ENCODE results near the gene FOXO6. TPM values are rescaled to one million over a fixed set of nuclear protein-coding genes. Genes with fewer than 3 reads are reported as not detected.
A peak's percentile ranks its signal among the peaks of the same experiment; 100 is the strongest.

FOXO6 gene
- total RNA-seq, 1 donor from 2014 or later, result 2.6 TPM

- Histone ChIP-seq H3K4me3 (ENCODE audit: low read length in 3 of 3) (peak overlapping the region; percentile 40 to 49 (median 43)), H3K9me3 (ENCODE audit: control insufficient read depth in 3 of 3, low read length in 3 of 3) (no peaks in the 10 kb centered on the region), H3K27me3 (ENCODE audit: control insufficient read depth in 3 of 3, insufficient read depth in 3 of 3, low read length in 3 of 3) (peaks cover 0 to 6% (median 0%) of the 10 kb centered on the region in 3 donors), H3K9ac (ENCODE audit: low read depth in 1 of 3, low read length in 3 of 3) (peak overlapping the region; percentile 43 to 62 (median 45)), H3K36me3 (ENCODE audit: control insufficient read depth in 3 of 3, insufficient read depth in 3 of 3, low read length in 3 of 3) (no peaks in the 10 kb centered on the region), H3K4me1 (ENCODE audit: control insufficient read depth in 3 of 3, insufficient read depth in 3 of 3, low read length in 3 of 3) (peaks cover 23 to 41% (median 36%) of the 10 kb centered on the region in 3 donors), H3K27ac (ENCODE audit: low read depth, low read length) (peak overlapping the region; percentile 66)
Measured at GRCh38 chr1:41382480-41383090, 21.4 kb downstream of the FOXO6 start.

- peak overlapping the region in 1 of 3 donors; percentile 43 for H3K4me3 ChIP-seq (ENCODE audit: low read length in 3 of 3)
- no peaks in the 10 kb centered on the region for H3K9me3 ChIP-seq (ENCODE audit: control insufficient read depth in 3 of 3, low read length in 3 of 3)
- peak overlapping the region; percentile 66 for H3K27ac ChIP-seq (ENCODE audit: low read depth, low read length)
- H3K27me3 ChIP-seq (ENCODE audit: control insufficient read depth in 3 of 3, insufficient read depth in 3 of 3, low read length in 3 of 3), result peaks cover 0 to 6% (median 0%) of the 10 kb centered on the region in 3 donors
- no peaks in the 10 kb centered on the region for H3K36me3 ChIP-seq (ENCODE audit: control insufficient read depth in 3 of 3, insufficient read depth in 3 of 3, low read length in 3 of 3)
- peak overlapping the region in 1 of 3 donors; percentile 45 for H3K9ac ChIP-seq (ENCODE audit: low read depth in 1 of 3, low read length in 3 of 3)
- peaks cover 29 to 48% (median 42%) of the 10 kb centered on the region in 3 donors for H3K4me1 ChIP-seq (ENCODE audit: control insufficient read depth in 3 of 3, insufficient read depth in 3 of 3, low read length in 3 of 3)
Measured at GRCh38 chr1:41383094-41383852, 22.0 kb downstream of the FOXO6 start.

- no peak overlapping the region for H3K27ac ChIP-seq (ENCODE audit: low read depth, low read length)
- peaks cover 0 to 6% (median 0%) of the 10 kb centered on the region in 3 donors for H3K27me3 ChIP-seq (ENCODE audit: control insufficient read depth in 3 of 3, insufficient read depth in 3 of 3, low read length in 3 of 3)
- H3K36me3 ChIP-seq (ENCODE audit: control insufficient read depth in 3 of 3, insufficient read depth in 3 of 3, low read length in 3 of 3), result no peaks in the 10 kb centered on the region
- peaks cover 36 to 49% (median 44%) of the 10 kb centered on the region in 3 donors for H3K4me1 ChIP-seq (ENCODE audit: control insufficient read depth in 3 of 3, insufficient read depth in 3 of 3, low read length in 3 of 3)
- H3K9me3 ChIP-seq (ENCODE audit: control insufficient read depth in 3 of 3, low read length in 3 of 3), result no peaks in the 10 kb centered on the region
- H3K9ac ChIP-seq (ENCODE audit: low read depth in 1 of 3, low read length in 3 of 3), result no peak overlapping the region
- no peak overlapping the region for H3K4me3 ChIP-seq (ENCODE audit: low read length in 3 of 3)
Measured at GRCh38 chr1:41384579-41384978, 23.3 kb downstream of the FOXO6 start.

GRCh38 chr1:41385398-41386195 is 24.4 kb downstream of the FOXO6 start:
- H3K9ac ChIP-seq (ENCODE audit: low read depth in 1 of 3, low read length in 3 of 3), result peak overlapping the region in 1 of 3 donors; percentile 33
- H3K36me3 ChIP-seq (ENCODE audit: control insufficient read depth in 3 of 3, insufficient read depth in 3 of 3, low read length in 3 of 3), result no peaks in the 10 kb centered on the region
- H3K4me1 ChIP-seq (ENCODE audit: control insufficient read depth in 3 of 3, insufficient read depth in 3 of 3, low read length in 3 of 3), result peaks cover 26 to 39% (median 34%) of the 10 kb centered on the region in 3 donors
- no peak overlapping the region for H3K4me3 ChIP-seq (ENCODE audit: low read length in 3 of 3)
- no peak overlapping the region for H3K27ac ChIP-seq (ENCODE audit: low read depth, low read length)
- H3K27me3 ChIP-seq (ENCODE audit: control insufficient read depth in 3 of 3, insufficient read depth in 3 of 3, low read length in 3 of 3), result peaks cover 0 to 6% (median 0%) of the 10 kb centered on the region in 3 donors
- H3K9me3 ChIP-seq (ENCODE audit: control insufficient read depth in 3 of 3, low read length in 3 of 3), result no peaks in the 10 kb centered on the region

GRCh38 chr1:41386196-41386663 is 25.0 kb downstream of the FOXO6 start:
- H3K4me3 ChIP-seq (ENCODE audit: low read length in 3 of 3), result no peak overlapping the region
- peaks cover 23 to 32% (median 32%) of the 10 kb centered on the region in 3 donors for H3K4me1 ChIP-seq (ENCODE audit: control insufficient read depth in 3 of 3, insufficient read depth in 3 of 3, low read length in 3 of 3)
- no peak overlapping the region for H3K27ac ChIP-seq (ENCODE audit: low read depth, low read length)
- no peaks in the 10 kb centered on the region for H3K36me3 ChIP-seq (ENCODE audit: control insufficient read depth in 3 of 3, insufficient read depth in 3 of 3, low read length in 3 of 3)
- H3K9me3 ChIP-seq (ENCODE audit: control insufficient read depth in 3 of 3, low read length in 3 of 3), result no peaks in the 10 kb centered on the region
- H3K27me3 ChIP-seq (ENCODE audit: control insufficient read depth in 3 of 3, insufficient read depth in 3 of 3, low read length in 3 of 3), result peaks cover 0 to 6% (median 0%) of the 10 kb centered on the region in 3 donors
- peak overlapping the region in 1 of 3 donors; percentile 33 for H3K9ac ChIP-seq (ENCODE audit: low read depth in 1 of 3, low read length in 3 of 3)

GRCh38 chr1:41387667-41388091 is 26.4 kb downstream of the FOXO6 start:
- no peaks in the 10 kb centered on the region for H3K9me3 ChIP-seq (ENCODE audit: control insufficient read depth in 3 of 3, low read length in 3 of 3)
- no peak overlapping the region for H3K4me3 ChIP-seq (ENCODE audit: low read length in 3 of 3)
- peak overlapping the region in 2 of 3 donors; percentile 33 to 40 for H3K9ac ChIP-seq (ENCODE audit: low read depth in 1 of 3, low read length in 3 of 3)
- peaks cover 0 to 6% (median 0%) of the 10 kb centered on the region in 3 donors for H3K27me3 ChIP-seq (ENCODE audit: control insufficient read depth in 3 of 3, insufficient read depth in 3 of 3, low read length in 3 of 3)
- H3K27ac ChIP-seq (ENCODE audit: low read depth, low read length), result no peak overlapping the region
- H3K36me3 ChIP-seq (ENCODE audit: control insufficient read depth in 3 of 3, insufficient read depth in 3 of 3, low read length in 3 of 3), result no peaks in the 10 kb centered on the region
- H3K4me1 ChIP-seq (ENCODE audit: control insufficient read depth in 3 of 3, insufficient read depth in 3 of 3, low read length in 3 of 3), result peaks cover 30 to 41% (median 40%) of the 10 kb centered on the region in 3 donors

- Histone ChIP-seq H3K4me1 (ENCODE audit: control insufficient read depth in 3 of 3, insufficient read depth in 3 of 3, low read length in 3 of 3) (peaks cover 27 to 40% (median 40%) of the 10 kb centered on the region in 3 donors), H3K9me3 (ENCODE audit: control insufficient read depth in 3 of 3, low read length in 3 of 3) (no peaks in the 10 kb centered on the region), H3K36me3 (ENCODE audit: control insufficient read depth in 3 of 3, insufficient read depth in 3 of 3, low read length in 3 of 3) (no peaks in the 10 kb centered on the region), H3K9ac (ENCODE audit: low read depth in 1 of 3, low read length in 3 of 3) (peak overlapping the region; percentile 1 to 40 (median 6)), H3K4me3 (ENCODE audit: low read length in 3 of 3) (no peak overlapping the region), H3K27me3 (ENCODE audit: control insufficient read depth in 3 of 3, insufficient read depth in 3 of 3, low read length in 3 of 3) (peaks cover 0 to 6% (median 0%) of the 10 kb centered on the region in 3 donors), H3K27ac (ENCODE audit: low read depth, low read length) (no peak overlapping the region)
Measured at GRCh38 chr1:41388510-41388909, 27.3 kb downstream of the FOXO6 start.

- Histone ChIP-seq H3K4me3 (ENCODE audit: low read length in 3 of 3) (no peak overlapping the region), H3K4me1 (ENCODE audit: control insufficient read depth in 3 of 3, insufficient read depth in 3 of 3, low read length in 3 of 3) (peaks cover 27 to 40% (median 37%) of the 10 kb centered on the region in 3 donors), H3K27me3 (ENCODE audit: control insufficient read depth in 3 of 3, insufficient read depth in 3 of 3, low read length in 3 of 3) (peaks cover 0 to 3% (median 0%) of the 10 kb centered on the region in 3 donors), H3K27ac (ENCODE audit: low read depth, low read length) (no peak overlapping the region), H3K9ac (ENCODE audit: low read depth in 1 of 3, low read length in 3 of 3) (peak overlapping the region in 1 of 3 donors; percentile 6), H3K36me3 (ENCODE audit: control insufficient read depth in 3 of 3, insufficient read depth in 3 of 3, low read length in 3 of 3) (no peaks in the 10 kb centered on the region), H3K9me3 (ENCODE audit: control insufficient read depth in 3 of 3, low read length in 3 of 3) (no peaks in the 10 kb centered on the region)
Measured at GRCh38 chr1:41389009-41389408, 27.8 kb downstream of the FOXO6 start.

- Histone ChIP-seq H3K9me3 (ENCODE audit: control insufficient read depth in 3 of 3, low read length in 3 of 3) (no peaks in the 10 kb centered on the region), H3K9ac (ENCODE audit: low read depth in 1 of 3, low read length in 3 of 3) (no peak overlapping the region), H3K27me3 (ENCODE audit: control insufficient read depth in 3 of 3, insufficient read depth in 3 of 3, low read length in 3 of 3) (no peaks in the 10 kb centered on the region), H3K36me3 (ENCODE audit: control insufficient read depth in 3 of 3, insufficient read depth in 3 of 3, low read length in 3 of 3) (no peaks in the 10 kb centered on the region), H3K27ac (ENCODE audit: low read depth, low read length) (no peak overlapping the region), H3K4me1 (ENCODE audit: control insufficient read depth in 3 of 3, insufficient read depth in 3 of 3, low read length in 3 of 3) (peaks cover 27 to 47% (median 37%) of the 10 kb centered on the region in 3 donors), H3K4me3 (ENCODE audit: low read length in 3 of 3) (no peak overlapping the region)
Measured at GRCh38 chr1:41390166-41390565, 28.9 kb downstream of the FOXO6 start.

Measured in skeletal muscle tissue (tissue), 4 donors.